Measurements from ENCODE around the gene PSMB1. TPM values are rescaled to one million over a fixed set of nuclear protein-coding genes. Genes with fewer than 3 reads are reported as not detected.
"Not testable (repeated sequence)": the region's sequence is repeated elsewhere in the genome, so short reads cannot be mapped to it uniquely, and the experiment has no call there.

PSMB1 gene
- total RNA-seq, 1 experiment from 2014 or later = 358 TPM

GRCh38 chr6:170503414-170503761 lies 49.7 kb downstream of the PSMB1 start:
- Histone ChIP-seq H3K36me3 (ENCODE audit: insufficient read depth, low read length, poor library complexity, severe bottlenecking) (no peaks in the 10 kb centered on the region), H3K4me3 (ENCODE audit: low read depth, low read length, poor library complexity, severe bottlenecking) (no peak overlapping the region), H3K9me3 (ENCODE audit: low read depth, low read length, poor library complexity, severe bottlenecking) (no peaks in the 10 kb centered on the region), H3K27me3 (replicated peaks; ENCODE audit: insufficient read depth, low read depth, low read length, poor library complexity) (no peaks in the 10 kb centered on the region), H3K27ac (ENCODE audit: low read depth, low read length, poor library complexity, severe bottlenecking) (no peak overlapping the region), H3K4me1 (ENCODE audit: insufficient read depth, low read length, poor library complexity, severe bottlenecking) (no peaks in the 10 kb centered on the region)
- no peak for DNase-seq (ENCODE audit: low spot score)
- ChIA-PET POLR2A (ENCODE audit: low non-redundant PET) (no interaction called here), CTCF (no interaction called here)
- no TSS peak for BruUV-seq (replicated peaks)
- TF ChIP-seq EZH2 (IDR thresholded peaks at IDR 0.05; ENCODE audit: borderline replicate concordance, low read depth, low read length, poor library complexity, severe bottlenecking) = no peak
- TF ChIP-seq, protein P1, sequence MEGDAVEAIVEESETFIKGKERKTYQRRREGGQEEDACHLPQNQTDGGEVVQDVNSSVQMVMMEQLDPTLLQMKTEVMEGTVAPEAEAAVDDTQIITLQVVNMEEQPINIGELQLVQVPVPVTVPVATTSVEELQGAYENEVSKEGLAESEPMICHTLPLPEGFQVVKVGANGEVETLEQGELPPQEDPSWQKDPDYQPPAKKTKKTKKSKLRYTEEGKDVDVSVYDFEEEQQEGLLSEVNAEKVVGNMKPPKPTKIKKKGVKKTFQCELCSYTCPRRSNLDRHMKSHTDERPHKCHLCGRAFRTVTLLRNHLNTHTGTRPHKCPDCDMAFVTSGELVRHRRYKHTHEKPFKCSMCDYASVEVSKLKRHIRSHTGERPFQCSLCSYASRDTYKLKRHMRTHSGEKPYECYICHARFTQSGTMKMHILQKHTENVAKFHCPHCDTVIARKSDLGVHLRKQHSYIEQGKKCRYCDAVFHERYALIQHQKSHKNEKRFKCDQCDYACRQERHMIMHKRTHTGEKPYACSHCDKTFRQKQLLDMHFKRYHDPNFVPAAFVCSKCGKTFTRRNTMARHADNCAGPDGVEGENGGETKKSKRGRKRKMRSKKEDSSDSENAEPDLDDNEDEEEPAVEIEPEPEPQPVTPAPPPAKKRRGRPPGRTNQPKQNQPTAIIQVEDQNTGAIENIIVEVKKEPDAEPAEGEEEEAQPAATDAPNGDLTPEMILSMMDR (conservative IDR thresholded peaks at IDR 0.05; ENCODE audit: low read depth, low read length) = no peak
- intact Hi-C loops (cut with micrococcal nuclease; ENCODE audit: unreplicated experiment) = no loop called here

DNA sequence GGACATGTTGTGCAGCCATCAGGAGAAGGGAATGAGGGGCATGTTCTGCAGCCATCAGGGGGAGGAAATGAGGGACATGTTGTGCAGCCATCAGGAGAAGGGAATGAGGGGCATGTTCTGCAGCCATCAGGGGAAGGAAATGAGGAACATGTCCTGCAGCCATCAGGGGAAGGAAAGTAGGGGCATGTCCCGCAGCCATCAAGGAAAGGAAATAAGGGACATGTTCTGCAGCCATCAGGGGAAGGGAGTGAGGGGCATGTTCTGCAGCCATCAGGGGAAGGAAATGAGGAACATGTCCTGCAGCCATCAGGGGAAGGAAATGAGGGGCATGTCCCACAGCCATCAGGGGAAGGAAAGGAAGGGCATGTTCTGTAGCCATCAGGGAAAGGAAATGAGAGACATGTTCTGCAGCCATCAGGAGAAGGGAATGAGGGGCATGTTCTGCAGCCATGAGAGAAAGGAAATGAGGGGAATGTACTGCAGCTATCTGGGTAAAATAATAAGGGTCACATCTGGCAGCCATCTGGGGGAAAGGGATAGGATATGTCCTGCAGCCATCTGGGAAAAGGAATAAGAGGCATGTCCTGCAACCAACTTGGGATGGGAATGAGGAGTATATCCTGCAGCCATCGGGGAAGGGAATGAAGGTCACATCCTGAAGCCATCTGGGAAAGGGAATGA lies 50.2 kb downstream of the PSMB1 start:
- H3K4me1 ChIP-seq (ENCODE audit: insufficient read depth, low read length, poor library complexity, severe bottlenecking); H3K4me3 ChIP-seq (ENCODE audit: low read depth, low read length, poor library complexity, severe bottlenecking); BruUV-seq (replicated peaks); CTCF ChIA-PET; POLR2A ChIA-PET (ENCODE audit: low non-redundant PET); H3K9me3 ChIP-seq (ENCODE audit: low read depth, low read length, poor library complexity, severe bottlenecking); intact Hi-C loops (cut with micrococcal nuclease; ENCODE audit: unreplicated experiment); H3K27ac ChIP-seq (ENCODE audit: low read depth, low read length, poor library complexity, severe bottlenecking); DNase-seq (ENCODE audit: low spot score); H3K36me3 ChIP-seq (ENCODE audit: insufficient read depth, low read length, poor library complexity, severe bottlenecking); H3K27me3 ChIP-seq (replicated peaks; ENCODE audit: insufficient read depth, low read depth, low read length, poor library complexity): not testable (repeated sequence)

DNA sequence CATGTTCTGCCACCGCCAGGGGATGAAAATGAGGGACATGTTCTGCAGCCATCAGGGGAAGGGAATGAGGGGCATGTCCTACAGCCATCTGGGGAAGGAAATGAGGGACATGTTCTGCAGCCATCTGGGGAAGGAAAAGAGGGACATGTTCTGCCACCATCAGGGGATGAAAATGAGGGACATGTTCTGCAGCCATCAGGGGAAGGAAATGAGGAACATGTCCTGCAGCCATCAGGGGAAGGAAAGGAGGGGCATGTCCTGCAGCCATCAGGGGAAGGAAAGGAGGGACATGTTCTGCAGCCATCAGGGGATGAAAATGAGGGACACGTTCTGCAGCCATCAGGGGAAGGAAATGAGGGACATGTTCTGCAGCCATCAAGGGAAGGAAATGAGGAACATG lies 50.8 kb downstream of the PSMB1 start:
- DNase-seq (ENCODE audit: low spot score); H3K27me3 ChIP-seq (replicated peaks; ENCODE audit: insufficient read depth, low read depth, low read length, poor library complexity); BruUV-seq (replicated peaks); H3K4me3 ChIP-seq (ENCODE audit: low read depth, low read length, poor library complexity, severe bottlenecking); H3K27ac ChIP-seq (ENCODE audit: low read depth, low read length, poor library complexity, severe bottlenecking); CTCF ChIA-PET; H3K4me1 ChIP-seq (ENCODE audit: insufficient read depth, low read length, poor library complexity, severe bottlenecking); intact Hi-C loops (cut with micrococcal nuclease; ENCODE audit: unreplicated experiment); H3K9me3 ChIP-seq (ENCODE audit: low read depth, low read length, poor library complexity, severe bottlenecking); POLR2A ChIA-PET (ENCODE audit: low non-redundant PET); H3K36me3 ChIP-seq (ENCODE audit: insufficient read depth, low read length, poor library complexity, severe bottlenecking): not testable (repeated sequence)

DNA sequence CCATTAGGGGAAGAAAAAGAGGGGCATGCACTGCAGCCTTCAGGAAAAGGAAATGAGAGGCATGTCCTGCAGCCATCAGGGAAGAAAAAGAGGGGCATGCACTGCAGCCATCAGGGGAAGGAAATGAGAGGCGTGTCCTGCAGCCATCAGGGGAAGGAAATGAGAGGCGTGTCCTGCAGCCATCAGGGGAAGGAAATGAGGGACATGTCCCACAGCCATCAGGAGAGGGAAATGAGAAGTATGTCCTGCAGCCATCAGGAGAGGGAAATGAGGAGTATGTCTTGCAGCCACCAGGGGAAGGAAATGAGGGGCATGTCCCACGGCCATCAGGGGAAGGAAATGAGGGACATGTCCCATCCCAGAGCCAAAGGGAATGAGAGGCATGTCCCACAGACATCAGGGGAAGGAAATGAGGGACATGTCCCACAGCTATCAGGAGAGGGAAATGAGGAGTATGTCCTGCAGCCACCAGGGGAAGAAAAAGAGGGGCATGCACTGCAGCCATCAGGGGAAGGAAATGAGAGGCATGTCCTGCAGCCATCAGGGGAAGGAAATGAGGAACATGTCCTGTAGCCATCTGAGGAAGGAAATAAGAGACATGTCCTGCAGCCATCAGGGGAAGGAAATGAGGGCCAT lies 52.0 kb downstream of the PSMB1 start:
- BruUV-seq (replicated peaks) = no TSS peak
- H3K4me1 ChIP-seq (ENCODE audit: insufficient read depth, low read length, poor library complexity, severe bottlenecking) = no peaks in the 10 kb centered on the region
- H3K9me3 ChIP-seq (ENCODE audit: low read depth, low read length, poor library complexity, severe bottlenecking) = no peaks in the 10 kb centered on the region
- H3K27me3 ChIP-seq (replicated peaks; ENCODE audit: insufficient read depth, low read depth, low read length, poor library complexity) = no peaks in the 10 kb centered on the region
- H3K27ac ChIP-seq (ENCODE audit: low read depth, low read length, poor library complexity, severe bottlenecking) = no peak overlapping the region
- H3K4me3 ChIP-seq (ENCODE audit: low read depth, low read length, poor library complexity, severe bottlenecking) = no peak overlapping the region
- no peaks in the 10 kb centered on the region for H3K36me3 ChIP-seq (ENCODE audit: insufficient read depth, low read length, poor library complexity, severe bottlenecking)
- ChIA-PET POLR2A (ENCODE audit: low non-redundant PET) (no interaction called here), CTCF (no interaction called here)
- intact Hi-C loops (cut with micrococcal nuclease; ENCODE audit: unreplicated experiment) = no loop called here
- DNase-seq (ENCODE audit: low spot score) = no peak
- no peak for TF ChIP-seq EZH2 (IDR thresholded peaks at IDR 0.05; ENCODE audit: borderline replicate concordance, low read depth, low read length, poor library complexity, severe bottlenecking)

Measured in A673 (cell line).